ENCODE data around the gene CDH23.

DNA sequence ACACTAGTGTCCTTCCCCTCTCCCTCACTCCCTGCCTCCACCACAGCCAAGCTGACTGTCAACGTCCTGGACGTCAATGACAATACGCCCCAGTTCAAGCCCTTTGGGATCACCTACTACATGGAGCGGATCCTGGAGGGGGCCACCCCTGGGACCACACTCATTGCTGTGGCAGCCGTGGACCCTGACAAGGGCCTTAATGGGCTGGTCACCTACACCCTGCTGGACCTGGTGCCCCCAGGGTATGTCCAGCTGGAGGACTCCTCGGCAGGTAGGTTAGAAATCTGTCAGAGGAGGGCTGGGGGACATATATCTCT lies 401.5 kb downstream of the CDH23 start:
- TF ChIP-seq, protein P1, sequence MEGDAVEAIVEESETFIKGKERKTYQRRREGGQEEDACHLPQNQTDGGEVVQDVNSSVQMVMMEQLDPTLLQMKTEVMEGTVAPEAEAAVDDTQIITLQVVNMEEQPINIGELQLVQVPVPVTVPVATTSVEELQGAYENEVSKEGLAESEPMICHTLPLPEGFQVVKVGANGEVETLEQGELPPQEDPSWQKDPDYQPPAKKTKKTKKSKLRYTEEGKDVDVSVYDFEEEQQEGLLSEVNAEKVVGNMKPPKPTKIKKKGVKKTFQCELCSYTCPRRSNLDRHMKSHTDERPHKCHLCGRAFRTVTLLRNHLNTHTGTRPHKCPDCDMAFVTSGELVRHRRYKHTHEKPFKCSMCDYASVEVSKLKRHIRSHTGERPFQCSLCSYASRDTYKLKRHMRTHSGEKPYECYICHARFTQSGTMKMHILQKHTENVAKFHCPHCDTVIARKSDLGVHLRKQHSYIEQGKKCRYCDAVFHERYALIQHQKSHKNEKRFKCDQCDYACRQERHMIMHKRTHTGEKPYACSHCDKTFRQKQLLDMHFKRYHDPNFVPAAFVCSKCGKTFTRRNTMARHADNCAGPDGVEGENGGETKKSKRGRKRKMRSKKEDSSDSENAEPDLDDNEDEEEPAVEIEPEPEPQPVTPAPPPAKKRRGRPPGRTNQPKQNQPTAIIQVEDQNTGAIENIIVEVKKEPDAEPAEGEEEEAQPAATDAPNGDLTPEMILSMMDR (IDR thresholded peaks at IDR 0.05) = no peak
- TF ChIP-seq, protein P2, sequence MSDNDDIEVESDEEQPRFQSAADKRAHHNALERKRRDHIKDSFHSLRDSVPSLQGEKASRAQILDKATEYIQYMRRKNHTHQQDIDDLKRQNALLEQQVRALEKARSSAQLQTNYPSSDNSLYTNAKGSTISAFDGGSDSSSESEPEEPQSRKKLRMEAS (CRISPR knock-in tag; IDR thresholded peaks at IDR 0.05) = no peak
- no peak for TF ChIP-seq SP1 (CRISPR knock-in tag; conservative IDR thresholded peaks at IDR 0.05)
- no peak for TF ChIP-seq JUN (CRISPR knock-in tag; IDR thresholded peaks at IDR 0.05)

Data from WTC11 (cell line).